ENCODE data around the gene MRPL21. TPM values are rescaled to one million over a fixed set of nuclear protein-coding genes. Genes with fewer than 3 reads are reported as not detected.

Gene MRPL21
- total RNA-seq, 1 experiment from 2014 or later: 82.3 TPM

DNA sequence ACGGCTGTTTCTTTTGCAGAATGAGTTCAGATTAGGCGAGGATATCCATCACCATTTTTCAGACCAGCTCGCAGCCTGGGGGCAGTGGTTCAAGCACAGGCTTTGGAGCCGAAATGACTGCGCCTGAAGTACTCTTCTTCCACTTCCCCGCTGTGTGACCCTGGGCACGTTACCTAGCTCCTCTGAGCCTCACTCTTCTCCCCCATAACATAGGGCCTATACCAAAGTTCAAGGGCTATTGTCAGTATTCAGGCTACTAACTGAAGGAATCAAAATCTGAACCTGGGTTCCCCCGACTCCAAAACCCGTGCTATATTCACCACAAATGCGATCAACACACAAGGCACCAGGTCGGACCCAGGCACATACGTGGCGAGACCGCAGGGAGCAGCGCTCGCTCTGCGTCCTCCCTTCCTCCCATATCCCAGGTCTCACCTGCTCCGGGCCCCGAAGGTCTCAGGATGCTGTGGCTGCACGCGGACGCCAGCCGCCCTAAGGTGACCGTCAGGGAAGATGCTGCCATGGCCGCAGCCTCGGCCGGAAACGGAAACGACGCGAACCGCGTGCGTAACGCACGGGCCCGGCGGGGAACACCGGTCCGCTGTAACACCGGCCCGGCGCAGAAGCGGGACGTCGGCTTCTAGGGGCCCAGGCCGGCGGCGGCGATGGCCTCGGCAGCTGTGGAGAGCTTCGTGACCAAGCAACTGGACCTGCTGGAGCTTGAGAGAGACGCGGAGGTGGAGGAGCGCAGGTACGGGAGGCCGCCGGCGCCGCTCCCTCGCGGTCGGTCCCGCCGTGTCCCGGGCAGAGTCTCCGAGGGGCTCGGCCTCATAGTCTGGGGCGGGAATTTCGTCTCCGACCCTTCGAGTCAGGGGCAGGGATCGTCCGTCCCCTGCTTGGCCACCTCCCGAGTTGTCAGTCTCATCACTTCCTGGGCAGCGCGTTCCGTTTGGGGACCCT, at the start of gene MRPL21, which contains the start of gene IGHMBP2 (continued):
- TF ChIP-seq, protein P1, sequence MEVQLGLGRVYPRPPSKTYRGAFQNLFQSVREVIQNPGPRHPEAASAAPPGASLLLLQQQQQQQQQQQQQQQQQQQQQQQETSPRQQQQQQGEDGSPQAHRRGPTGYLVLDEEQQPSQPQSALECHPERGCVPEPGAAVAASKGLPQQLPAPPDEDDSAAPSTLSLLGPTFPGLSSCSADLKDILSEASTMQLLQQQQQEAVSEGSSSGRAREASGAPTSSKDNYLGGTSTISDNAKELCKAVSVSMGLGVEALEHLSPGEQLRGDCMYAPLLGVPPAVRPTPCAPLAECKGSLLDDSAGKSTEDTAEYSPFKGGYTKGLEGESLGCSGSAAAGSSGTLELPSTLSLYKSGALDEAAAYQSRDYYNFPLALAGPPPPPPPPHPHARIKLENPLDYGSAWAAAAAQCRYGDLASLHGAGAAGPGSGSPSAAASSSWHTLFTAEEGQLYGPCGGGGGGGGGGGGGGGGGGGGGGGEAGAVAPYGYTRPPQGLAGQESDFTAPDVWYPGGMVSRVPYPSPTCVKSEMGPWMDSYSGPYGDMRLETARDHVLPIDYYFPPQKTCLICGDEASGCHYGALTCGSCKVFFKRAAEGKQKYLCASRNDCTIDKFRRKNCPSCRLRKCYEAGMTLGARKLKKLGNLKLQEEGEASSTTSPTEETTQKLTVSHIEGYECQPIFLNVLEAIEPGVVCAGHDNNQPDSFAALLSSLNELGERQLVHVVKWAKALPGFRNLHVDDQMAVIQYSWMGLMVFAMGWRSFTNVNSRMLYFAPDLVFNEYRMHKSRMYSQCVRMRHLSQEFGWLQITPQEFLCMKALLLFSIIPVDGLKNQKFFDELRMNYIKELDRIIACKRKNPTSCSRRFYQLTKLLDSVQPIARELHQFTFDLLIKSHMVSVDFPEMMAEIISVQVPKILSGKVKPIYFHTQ (CRISPR knock-in tag; IDR thresholded peaks at IDR 0.05): no peak
- TF ChIP-seq ZNF263 (CRISPR knock-in tag; IDR thresholded peaks at IDR 0.05; ENCODE audit: low read depth) (no peak), MXD4 (CRISPR knock-in tag; IDR thresholded peaks at IDR 0.05; ENCODE audit: borderline replicate concordance) (no peak), ZNF532 (CRISPR knock-in tag; IDR thresholded peaks at IDR 0.05; ENCODE audit: borderline replicate concordance) (no peak), CBFB (CRISPR knock-in tag; IDR thresholded peaks at IDR 0.05; ENCODE audit: low read depth) (peak; percentile 98), ZMAT4 (CRISPR knock-in tag; IDR thresholded peaks at IDR 0.05) (peak; percentile 84), GRHL2 (CRISPR knock-in tag; IDR thresholded peaks at IDR 0.05; ENCODE audit: insufficient replicate concordance, severe bottlenecking) (no peak), EMX1 (CRISPR knock-in tag; IDR thresholded peaks at IDR 0.05) (no peak), GABPB1 (CRISPR knock-in tag; IDR thresholded peaks at IDR 0.05) (peak; percentile 96), HMGXB4 (CRISPR knock-in tag; IDR thresholded peaks at IDR 0.05) (peak; percentile 98), TCF7 (CRISPR knock-in tag; IDR thresholded peaks at IDR 0.05; ENCODE audit: low read depth) (peak; percentile 89; the same call in 1 of the 2 replicates), USF1 (CRISPR knock-in tag; IDR thresholded peaks at IDR 0.05) (peak; percentile 66; the same call in 1 of the 2 replicates), TEAD1 (CRISPR knock-in tag; IDR thresholded peaks at IDR 0.05) (peak; percentile 93), FOXP4 (CRISPR knock-in tag; IDR thresholded peaks at IDR 0.05) (peak; percentile 94)
- TF ChIP-seq, protein P2, sequence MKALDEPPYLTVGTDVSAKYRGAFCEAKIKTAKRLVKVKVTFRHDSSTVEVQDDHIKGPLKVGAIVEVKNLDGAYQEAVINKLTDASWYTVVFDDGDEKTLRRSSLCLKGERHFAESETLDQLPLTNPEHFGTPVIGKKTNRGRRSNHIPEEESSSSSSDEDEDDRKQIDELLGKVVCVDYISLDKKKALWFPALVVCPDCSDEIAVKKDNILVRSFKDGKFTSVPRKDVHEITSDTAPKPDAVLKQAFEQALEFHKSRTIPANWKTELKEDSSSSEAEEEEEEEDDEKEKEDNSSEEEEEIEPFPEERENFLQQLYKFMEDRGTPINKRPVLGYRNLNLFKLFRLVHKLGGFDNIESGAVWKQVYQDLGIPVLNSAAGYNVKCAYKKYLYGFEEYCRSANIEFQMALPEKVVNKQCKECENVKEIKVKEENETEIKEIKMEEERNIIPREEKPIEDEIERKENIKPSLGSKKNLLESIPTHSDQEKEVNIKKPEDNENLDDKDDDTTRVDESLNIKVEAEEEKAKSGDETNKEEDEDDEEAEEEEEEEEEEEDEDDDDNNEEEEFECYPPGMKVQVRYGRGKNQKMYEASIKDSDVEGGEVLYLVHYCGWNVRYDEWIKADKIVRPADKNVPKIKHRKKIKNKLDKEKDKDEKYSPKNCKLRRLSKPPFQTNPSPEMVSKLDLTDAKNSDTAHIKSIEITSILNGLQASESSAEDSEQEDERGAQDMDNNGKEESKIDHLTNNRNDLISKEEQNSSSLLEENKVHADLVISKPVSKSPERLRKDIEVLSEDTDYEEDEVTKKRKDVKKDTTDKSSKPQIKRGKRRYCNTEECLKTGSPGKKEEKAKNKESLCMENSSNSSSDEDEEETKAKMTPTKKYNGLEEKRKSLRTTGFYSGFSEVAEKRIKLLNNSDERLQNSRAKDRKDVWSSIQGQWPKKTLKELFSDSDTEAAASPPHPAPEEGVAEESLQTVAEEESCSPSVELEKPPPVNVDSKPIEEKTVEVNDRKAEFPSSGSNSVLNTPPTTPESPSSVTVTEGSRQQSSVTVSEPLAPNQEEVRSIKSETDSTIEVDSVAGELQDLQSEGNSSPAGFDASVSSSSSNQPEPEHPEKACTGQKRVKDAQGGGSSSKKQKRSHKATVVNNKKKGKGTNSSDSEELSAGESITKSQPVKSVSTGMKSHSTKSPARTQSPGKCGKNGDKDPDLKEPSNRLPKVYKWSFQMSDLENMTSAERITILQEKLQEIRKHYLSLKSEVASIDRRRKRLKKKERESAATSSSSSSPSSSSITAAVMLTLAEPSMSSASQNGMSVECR (CRISPR knock-in tag; IDR thresholded peaks at IDR 0.05; ENCODE audit: borderline replicate concordance): peak; percentile 95
